ENCODE data around the gene TMEM217. TPM values are rescaled to one million over a fixed set of nuclear protein-coding genes. Genes with fewer than 3 reads are reported as not detected.

The TMEM217 gene
- total and polyA plus RNA-seq, 2 donors (not counting 1 experiment from before 2014, with no cell fraction given), result 0.73 to 1.2 TPM

DNA sequence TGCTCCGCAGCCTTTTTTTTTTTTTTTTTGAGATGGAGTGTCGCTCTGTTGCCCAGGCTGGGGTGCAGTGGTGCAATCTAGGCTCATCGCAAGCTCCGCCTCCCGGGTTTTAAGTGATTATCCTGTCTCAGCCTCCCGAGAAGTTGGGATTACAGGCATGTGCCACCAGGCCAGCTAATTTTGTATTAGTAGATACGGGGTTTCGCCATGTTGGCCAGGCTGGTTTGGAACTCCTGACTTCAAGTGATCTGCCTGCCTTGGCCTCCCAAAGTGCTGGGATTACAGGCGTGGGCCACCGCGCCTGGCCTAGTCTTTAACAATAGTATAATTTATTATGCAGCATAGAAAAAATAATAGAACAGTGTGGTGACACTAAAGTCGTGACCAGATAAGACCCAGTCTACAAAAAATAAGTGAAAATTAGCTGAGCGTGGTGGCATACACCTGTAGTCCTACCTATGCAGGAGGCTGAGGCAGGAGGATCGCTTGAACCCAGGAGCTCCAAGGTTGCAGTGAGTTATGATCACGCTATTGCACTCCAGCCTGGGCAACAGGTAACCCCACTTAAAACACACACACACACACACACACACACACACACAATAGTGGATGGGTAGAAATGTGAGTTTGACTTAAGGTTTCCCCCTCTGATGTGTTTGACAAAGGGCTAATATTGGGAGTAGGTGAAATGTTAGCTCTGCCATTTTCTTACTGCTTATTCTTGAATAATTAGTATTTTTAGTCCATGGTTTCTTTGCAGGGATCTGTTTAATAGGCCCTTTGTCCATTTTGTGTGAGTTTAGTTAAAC is 81.5 kb downstream of the TMEM217 start:
- H3K27me3 ChIP-seq (replicated peaks in 1 of 4; ENCODE audit: control extremely low read depth in 1 of 4, control insufficient read depth in 3 of 4, insufficient read depth in 4 of 4, low read length in 3 of 4), result no peaks in the 10 kb centered on the region
- 96% methylated on average over 8 of the region's 15 CpGs for WGBS (ENCODE audit: insufficient coverage)
- peaks cover 64 to 65% of the 10 kb centered on the region in 2 donors for H3K4me1 ChIP-seq (ENCODE audit: control insufficient read depth in 2 of 2, insufficient read depth in 2 of 2, low read length in 2 of 2)
- H2AFZ ChIP-seq (ENCODE audit: insufficient read depth, low read depth, low read length, poor library complexity, severe bottlenecking), result no peak overlapping the region
- ChIA-PET CTCF (interaction anchor here (0.6 to 16.6 kb wide), 19 partner anchors 8 to 423 kb away, joined by 3 to 510 read pairs (median 5); partner anchors contain the start of gene C6orf89), POLR2A (interaction anchor here (0.6 to 1.6 kb wide), 10 partner anchors 11 to 1395 kb away, joined by 3 to 9 read pairs (median 4); no protein-coding TSS in a partner anchor)
- DNase-seq, result no peak
- H3K36me3 ChIP-seq (replicated peaks in 1 of 2; ENCODE audit: control extremely low read depth in 1 of 2, control insufficient read depth in 1 of 2, extremely low read depth in 1 of 2, insufficient read depth in 2 of 2, low read length in 1 of 2), result peaks cover 0 to 29% of the 10 kb centered on the region in 2 experiments
- H3K9me3 ChIP-seq (ENCODE audit: control extremely low read depth in 1 of 3, control insufficient read depth in 2 of 3, insufficient read depth in 1 of 3, low read length in 2 of 3), result no peaks in the 10 kb centered on the region
- no peaks in the 10 kb centered on the region for H3K27me3 Mint-ChIP-seq
- intact Hi-C loops (cut with micrococcal nuclease), result loop anchor here (1.0 to 10.0 kb wide), 4 partner anchors 32 to 582 kb away; partner anchors contain the start of genes C6orf89 and SRSF3
- H3K4me1 Mint-ChIP-seq, result peaks cover 65% of the 10 kb centered on the region
- H3K4me3 ChIP-seq (ENCODE audit: control extremely low read depth in 1 of 5, extremely low read depth in 1 of 5, insufficient read depth in 1 of 5, low read depth in 2 of 5, low read length in 4 of 5), result peak overlapping the region in 2 of 5 experiments; percentile 12 to 25
- peak overlapping the region; percentile 16 to 53 for H3K27ac ChIP-seq (ENCODE audit: low read length in 2 of 2)
- H3K4me3 Mint-ChIP-seq, result peak overlapping the region; percentile 80
- H3K27ac Mint-ChIP-seq, result peak overlapping the region; percentile 83
- no peak for ATAC-seq (ENCODE audit: low read depth)
- H3K9ac ChIP-seq (ENCODE audit: low read length), result no peak overlapping the region
- H4K20me1 ChIP-seq (ENCODE audit: control insufficient read depth, insufficient read depth, low read length, poor library complexity, severe bottlenecking), result peaks cover 26% of the 10 kb centered on the region
- TF ChIP-seq, protein P1, sequence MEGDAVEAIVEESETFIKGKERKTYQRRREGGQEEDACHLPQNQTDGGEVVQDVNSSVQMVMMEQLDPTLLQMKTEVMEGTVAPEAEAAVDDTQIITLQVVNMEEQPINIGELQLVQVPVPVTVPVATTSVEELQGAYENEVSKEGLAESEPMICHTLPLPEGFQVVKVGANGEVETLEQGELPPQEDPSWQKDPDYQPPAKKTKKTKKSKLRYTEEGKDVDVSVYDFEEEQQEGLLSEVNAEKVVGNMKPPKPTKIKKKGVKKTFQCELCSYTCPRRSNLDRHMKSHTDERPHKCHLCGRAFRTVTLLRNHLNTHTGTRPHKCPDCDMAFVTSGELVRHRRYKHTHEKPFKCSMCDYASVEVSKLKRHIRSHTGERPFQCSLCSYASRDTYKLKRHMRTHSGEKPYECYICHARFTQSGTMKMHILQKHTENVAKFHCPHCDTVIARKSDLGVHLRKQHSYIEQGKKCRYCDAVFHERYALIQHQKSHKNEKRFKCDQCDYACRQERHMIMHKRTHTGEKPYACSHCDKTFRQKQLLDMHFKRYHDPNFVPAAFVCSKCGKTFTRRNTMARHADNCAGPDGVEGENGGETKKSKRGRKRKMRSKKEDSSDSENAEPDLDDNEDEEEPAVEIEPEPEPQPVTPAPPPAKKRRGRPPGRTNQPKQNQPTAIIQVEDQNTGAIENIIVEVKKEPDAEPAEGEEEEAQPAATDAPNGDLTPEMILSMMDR (IDR thresholded peaks at IDR 0.05), result no peak
- TF ChIP-seq EZH2 (IDR thresholded peaks at IDR 0.05; ENCODE audit: borderline replicate concordance, insufficient read depth, low read depth, low read length, poor library complexity, severe bottlenecking), result no peak
- H3K4me2 ChIP-seq (replicated peaks; ENCODE audit: low read depth, low read length, poor library complexity, severe bottlenecking), result peak overlapping the region; percentile 65
- H3K9me3 Mint-ChIP-seq (ENCODE audit: insufficient read depth), result no peaks in the 10 kb centered on the region
- peaks cover 9% of the 10 kb centered on the region for H3K79me2 ChIP-seq (ENCODE audit: control insufficient read depth, insufficient read depth, low read length)

Measured in B cell (primary cell).